ENCODE measurements around the gene MNT.

MNT gene

DNA sequence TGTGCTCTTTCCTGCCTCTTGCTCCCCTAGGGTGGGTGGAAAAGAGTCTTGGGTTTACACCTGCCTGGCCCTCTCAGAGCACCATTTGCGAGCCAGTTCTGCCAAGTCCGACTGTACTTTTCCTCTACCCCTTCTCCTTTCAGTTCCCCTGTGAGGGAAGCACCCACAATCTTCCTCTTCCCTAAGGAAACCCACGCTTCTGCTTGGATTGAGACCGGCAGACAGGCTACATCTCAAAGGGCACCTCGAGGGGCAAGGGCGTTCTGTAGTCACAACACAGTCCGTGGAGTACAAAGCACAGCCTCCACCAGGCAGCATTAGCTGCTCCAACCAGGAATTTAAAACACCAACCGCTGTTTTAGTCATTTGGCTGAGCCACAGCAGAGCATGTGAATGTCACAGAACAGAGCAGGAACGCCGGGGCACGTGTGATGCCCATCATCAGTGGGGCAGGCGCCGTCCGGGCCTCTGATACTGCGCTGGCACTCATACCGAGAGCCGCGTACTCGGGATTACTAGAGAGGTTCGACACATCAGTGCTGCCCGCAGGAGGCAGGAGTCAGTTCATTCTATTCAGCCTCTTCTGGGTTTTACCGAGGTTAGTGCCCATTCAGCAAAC, 13.7 kb upstream of the MNT start:
- DNase-seq: no peak

DNA sequence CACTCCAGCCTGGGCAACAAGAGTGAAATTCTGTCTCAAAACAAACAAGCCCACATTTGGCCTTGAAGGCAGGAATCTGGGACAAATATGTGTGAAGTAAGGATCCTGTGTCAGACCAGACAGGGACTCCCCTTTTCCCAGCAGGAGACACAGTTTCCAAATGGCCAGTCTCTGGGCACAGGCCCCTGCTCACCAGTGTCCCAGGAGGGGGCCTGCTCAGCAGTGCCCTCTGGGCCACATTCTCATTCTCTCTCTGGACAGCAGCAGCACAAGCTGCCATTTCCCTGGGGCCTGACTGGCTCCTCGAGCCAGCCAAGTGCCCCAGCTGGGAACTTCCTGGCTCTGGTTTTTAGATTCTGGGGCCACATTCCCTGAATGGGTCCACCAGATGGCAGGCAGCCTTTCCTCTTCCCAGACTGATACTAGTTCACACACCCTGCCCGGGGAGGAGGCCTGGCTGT, 11.7 kb upstream of the MNT start:
- no peak for DNase-seq

DNA sequence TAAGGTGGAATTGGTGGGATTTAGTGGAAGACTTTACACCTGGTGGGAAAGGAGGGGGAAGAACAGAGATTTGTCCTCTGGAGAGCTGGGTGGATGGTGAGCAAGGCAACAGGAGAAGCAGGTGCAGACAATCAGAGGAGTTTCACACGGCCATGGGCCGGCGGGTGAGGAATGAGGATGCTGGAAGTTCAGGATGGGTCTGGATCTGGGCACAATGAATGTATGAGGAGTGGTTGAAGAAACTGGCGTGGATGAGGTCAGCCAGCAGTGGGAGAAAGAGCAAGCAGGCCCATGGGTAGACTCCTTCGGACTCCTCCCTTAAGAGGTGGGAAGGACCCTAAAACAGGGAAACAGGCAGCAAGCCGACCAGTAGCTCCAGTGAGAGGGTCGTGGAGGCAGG, 10.1 kb upstream of the MNT start:
- no peak for DNase-seq

DNA sequence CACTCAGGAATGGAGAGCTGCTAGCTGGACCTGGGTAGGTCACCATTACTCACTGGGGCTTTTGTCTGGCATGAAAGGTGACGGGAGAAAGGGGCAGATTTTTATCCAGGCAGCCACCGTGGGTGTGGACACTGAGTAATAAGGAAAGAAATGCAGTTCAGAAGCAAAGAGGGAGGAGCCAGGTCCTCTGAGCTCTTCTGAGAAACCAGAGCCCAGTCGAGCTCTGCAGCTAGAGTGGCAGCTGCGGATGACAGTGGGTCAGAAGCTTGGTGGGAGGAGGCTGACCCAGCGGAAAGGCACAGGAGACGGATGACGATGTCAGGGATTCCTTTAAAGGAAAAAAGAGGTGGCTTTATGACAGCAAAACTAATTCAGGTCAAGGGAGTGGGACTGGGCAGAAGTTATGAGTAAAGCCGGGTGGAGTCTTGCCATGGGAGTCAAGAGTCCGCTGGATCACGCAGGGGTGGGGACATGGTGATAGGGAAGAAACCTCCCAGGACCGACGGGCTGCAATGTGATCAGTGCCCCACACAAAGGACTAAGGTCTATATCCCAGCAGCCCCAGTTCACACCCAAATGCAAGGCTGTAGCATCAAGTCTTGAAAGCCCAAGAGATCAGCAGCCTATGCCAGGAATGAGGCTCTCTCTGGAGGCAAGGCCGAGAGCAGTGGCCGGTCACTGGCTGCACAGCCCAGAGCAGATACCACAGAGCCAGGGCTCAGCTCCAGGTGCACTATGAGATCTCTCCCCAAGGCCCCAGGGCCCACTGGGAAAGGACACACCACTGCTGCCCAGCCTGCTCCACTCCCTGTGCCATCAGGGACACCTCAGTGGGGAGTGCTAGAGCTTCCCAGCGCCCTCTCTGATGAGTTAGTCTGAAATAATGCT, 6.3 kb upstream of the MNT start:
- DNase-seq: no peak

DNA sequence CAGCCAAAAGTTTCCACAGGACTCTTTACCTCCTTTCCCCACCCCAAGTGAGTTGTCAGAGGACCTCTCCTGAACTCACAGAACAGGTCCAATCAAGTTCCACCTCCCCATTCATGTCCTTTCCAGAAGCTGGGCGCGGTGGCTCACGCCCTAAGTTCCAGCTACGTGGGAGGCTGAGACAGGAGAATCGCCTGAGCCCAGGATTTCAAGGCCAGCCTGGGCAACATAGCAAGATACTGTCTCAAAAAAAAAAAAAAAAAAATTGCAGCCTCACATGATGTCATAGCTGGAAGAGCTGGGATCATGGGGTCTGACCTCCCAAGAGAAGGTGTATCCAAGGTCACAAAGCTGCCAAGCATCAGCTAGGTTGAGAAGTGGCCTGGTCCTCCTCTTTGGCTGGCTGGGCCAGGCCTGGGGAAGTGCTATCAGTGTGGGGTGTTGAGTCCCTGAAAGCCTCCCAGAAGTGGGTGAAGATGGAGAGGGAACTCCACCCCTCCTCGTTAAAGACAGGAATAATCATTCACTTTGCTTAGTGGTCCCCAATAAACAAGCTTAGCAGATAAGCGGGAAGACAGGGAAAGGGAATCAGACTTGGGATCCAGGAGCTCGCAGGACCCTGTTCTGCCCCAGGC, 5.5 kb upstream of the MNT start:
- no peak for DNase-seq

DNA sequence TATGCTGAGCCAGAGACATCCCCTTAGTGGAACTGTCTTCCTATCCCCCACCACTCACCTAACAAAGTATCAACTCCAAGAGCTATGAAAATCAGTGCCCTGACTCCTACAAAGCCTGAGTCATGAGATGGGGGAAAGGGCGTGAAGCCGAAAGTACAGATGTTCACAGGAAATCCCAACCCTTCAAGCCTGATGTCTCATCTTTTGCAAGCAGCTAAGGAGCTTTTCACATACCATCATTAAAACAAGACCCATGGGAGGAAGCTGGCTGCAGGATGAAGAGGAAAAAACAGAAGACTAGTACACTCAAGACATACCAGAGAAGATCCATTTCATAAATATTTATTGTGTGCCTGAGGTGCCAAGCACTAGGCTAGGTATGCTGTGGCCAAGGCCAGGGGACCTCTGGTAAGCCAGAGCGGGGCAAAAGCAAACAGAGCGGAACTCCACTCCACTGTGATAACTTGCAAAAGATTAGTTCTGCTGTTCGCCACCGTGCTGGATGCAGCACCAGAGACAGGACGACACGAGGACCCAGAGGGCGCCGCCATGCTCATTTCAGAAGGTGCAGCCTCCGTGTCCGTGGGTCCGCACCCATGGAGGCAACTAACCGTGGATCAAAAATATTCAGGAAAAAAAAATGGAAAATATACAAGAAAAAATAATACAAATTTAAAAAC, 4.5 kb upstream of the MNT start:
- no peak for DNase-seq

DNA sequence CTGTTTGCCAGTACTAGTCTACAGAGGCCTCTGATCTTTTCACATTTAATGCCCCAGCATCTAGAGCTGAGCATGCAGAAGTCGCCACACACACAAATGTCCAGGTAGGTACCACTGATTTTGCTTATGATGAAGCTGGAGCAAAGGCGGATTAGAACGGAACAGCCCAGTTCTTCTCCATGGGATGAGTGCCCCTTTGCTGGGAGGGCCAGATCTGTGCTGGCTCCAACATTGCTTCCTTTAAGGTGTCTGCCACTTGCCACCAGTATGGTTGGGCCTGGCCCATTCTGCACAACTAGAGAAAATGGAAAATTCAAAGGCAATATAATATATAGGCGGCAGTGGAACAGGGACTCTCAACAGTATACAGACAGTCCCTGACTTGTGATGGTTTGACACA, 2.2 kb upstream of the MNT start:
- no peak for DNase-seq

- no peak for DNase-seq
Measured at GRCh38 chr17:2402544-2402943, 1.7 kb upstream of the MNT start.

DNA sequence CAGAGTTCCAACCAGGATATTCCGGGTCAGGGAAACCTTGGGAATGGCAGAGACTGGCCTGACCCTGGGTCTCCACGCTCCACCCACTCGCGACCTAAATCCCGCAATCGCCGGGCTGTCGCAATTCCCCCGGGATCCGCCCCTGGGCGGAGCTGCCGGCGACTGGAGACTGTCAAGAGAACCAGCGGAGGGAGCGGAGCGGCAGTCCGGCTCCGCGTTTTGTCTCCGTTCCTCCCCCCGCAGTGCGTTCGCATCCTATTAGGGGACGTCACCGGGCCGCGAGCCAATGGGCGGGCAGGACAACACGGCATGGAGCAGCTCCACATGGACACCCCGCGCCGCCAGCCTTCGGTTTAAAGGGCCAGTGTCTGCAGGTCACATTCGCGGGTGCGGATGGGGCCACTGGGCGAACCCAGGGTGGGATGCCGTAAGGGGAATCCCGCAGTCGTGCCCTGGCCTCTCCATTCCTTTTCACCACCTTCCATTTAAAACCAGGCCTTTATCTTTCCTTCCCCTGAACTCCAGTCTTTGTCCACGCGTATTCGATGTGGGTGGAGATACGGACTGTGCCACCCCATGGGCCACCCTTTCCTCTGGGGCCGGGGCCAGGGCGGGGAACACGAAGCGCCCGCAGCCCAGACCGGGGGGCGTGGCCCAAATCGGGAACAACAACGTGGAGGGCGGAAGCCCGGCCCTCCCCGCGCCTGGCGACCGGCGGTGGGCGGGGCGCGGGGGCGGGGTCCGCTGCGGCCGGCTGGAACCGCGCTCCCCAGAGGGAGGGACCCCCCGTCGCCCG, 764 bp upstream of the MNT start:
- peak; percentile 99 for DNase-seq

DNA sequence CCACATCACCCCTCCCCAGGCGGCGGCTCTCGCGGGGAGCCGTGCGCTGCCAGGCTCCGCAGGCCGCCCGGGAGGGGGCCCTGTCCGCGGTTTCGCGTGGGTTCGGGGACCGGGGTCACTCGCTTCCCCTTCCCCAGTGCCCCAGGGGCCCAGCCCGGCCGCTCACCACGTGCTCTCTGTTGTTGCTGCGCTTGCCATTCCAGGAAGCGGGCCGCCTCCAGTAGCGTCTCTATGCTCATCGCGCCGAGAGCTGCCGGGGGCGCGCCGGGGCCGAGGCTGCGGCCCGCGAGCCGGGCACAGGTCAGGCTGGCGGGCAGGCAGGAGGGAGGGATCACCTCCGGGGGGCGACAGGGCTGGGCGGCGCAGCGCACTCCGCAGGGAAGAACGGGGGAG, 390 bp downstream of the MNT start:
- DNase-seq: peak; percentile 62

GRCh38 chr17:2399572-2400473, 1.0 kb downstream of the MNT start:
- peak; percentile 94 for DNase-seq

GRCh38 chr17:2398655-2399571, 1.9 kb downstream of the MNT start:
- peak; percentile 64 for DNase-seq

GRCh38 chr17:2398182-2398581, 2.7 kb downstream of the MNT start:
- DNase-seq: no peak

DNA sequence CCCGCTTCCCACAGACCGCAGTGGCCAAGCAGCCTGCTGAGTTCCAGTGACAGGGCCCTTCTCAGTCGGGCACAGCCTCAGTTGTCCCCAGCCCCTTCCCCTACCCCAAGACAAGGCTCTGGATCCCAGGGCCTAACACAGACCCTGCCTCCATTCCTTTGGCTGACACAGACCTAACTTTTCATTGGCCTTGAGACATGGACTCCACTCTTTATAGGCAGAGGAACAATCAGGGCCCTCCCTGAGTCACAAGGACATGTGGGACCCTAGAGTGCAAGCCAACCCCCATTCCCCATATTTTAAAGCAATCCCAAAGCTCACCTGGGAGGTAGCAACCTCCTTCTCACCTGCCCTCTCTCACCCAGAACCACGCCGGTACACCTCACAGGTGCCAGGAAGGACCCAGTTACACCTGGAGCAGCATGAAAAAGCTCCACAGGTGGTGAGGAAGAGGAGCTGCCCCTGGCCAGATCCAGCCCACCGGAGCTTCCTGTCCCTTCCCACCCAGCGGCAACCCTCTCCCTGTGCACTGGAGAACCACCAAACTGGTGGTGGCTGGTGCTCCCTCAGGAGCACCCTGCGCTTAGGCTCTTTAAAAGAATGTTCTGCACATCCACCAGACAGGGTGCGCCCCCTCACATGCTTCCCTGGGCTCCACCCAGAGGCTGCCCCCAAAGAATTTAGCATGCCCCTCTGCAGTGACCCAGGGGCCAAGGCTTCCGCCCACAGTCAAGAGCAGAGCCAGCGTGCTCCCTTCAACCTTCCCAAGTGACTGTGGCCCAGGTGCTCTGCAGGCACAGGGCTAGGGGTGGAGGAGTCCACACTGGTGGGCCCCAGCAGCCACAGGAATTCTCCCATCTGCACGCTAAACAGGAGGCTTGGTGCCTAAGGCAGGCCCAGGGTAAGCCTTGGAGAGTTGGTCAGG, 3.4 kb downstream of the MNT start:
- DNase-seq: no peak

GRCh38 chr17:2396568-2397246, 4.2 kb downstream of the MNT start:
- peak; percentile 48 for DNase-seq

GRCh38 chr17:2396192-2396567, 4.7 kb downstream of the MNT start:
- no peak for DNase-seq

GRCh38 chr17:2395258-2396181, 5.3 kb downstream of the MNT start:
- no peak for DNase-seq
